ENCODE measurements around the gene FAM184A.
A peak's percentile ranks its signal among the peaks of the same experiment; 100 is the strongest.
"Not testable (repeated sequence)": the region's sequence is repeated elsewhere in the genome, so short reads cannot be mapped to it uniquely, and the experiment has no call there.

The FAM184A gene

DNA sequence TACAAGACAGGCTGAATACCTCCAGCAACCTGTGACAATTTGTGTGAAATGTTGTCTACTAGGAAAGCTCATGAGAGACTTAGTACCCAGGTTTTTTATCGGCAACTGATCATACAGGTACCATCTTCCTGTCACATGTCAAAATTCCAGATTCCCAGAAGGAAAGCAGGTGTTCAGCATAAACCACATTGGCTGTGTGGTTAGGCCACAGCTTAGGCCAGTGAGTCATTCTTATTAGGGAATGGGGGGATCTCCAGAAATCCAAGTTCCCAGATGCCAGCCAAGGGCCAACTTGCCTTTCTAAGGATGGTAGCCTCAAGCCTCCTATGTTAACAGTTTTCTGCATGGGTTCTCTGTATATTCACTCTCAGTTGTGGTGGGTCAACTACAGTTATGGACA, 65.9 kb downstream of the FAM184A start:
- FAIRE-seq = no peak
- DNase-seq (ENCODE audit: insufficient read length, low spot score) = no peak
- TF ChIP-seq, protein P1, sequence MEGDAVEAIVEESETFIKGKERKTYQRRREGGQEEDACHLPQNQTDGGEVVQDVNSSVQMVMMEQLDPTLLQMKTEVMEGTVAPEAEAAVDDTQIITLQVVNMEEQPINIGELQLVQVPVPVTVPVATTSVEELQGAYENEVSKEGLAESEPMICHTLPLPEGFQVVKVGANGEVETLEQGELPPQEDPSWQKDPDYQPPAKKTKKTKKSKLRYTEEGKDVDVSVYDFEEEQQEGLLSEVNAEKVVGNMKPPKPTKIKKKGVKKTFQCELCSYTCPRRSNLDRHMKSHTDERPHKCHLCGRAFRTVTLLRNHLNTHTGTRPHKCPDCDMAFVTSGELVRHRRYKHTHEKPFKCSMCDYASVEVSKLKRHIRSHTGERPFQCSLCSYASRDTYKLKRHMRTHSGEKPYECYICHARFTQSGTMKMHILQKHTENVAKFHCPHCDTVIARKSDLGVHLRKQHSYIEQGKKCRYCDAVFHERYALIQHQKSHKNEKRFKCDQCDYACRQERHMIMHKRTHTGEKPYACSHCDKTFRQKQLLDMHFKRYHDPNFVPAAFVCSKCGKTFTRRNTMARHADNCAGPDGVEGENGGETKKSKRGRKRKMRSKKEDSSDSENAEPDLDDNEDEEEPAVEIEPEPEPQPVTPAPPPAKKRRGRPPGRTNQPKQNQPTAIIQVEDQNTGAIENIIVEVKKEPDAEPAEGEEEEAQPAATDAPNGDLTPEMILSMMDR (IDR thresholded peaks at IDR 0.05; ENCODE audit: insufficient read depth, missing control alignments) = no peak

DNA sequence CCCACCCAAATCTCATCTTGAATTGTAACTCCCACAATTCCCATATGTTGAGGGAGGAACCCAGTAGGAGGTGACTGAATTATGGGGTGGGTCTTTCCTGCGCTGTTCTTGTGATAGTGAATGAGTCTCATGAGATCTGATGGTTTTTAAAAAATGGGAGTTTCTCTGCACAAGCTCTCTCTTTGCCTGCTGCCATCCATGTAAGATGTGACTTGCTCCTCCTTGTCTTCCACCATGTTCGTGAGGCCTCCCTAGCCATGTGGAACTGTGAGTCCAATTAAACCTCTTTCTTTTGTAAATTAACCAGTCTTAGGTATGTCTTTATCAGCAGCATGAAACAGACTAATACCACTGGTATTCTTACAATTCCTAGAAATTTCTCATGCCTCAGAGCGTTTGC, 69.2 kb downstream of the FAM184A start:
- not testable (repeated sequence) for FAIRE-seq; DNase-seq (ENCODE audit: insufficient read length, low spot score)

DNA sequence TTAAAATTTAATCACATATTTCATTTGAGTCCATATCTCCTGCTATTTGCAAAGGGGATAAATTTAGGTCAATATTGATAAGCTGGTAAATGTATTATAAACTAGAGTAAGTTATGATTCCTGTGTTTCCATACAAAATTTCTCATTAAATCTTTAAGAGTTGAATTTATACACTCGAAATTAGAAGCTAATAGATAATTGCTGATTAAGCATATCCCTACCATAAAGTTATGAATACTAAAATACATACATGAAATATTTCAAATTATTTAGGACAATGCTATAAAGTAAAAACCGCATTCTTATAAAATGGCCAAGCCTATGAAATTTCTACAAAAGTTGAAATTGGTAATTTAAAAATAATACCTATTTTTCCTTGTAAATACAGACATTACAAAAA, 71.5 kb downstream of the FAM184A start:
- DNase-seq (ENCODE audit: insufficient read length, low spot score) (no peak), FAIRE-seq (no peak)
- TF ChIP-seq, protein P1 (IDR thresholded peaks at IDR 0.05; ENCODE audit: insufficient read depth, missing control alignments) = no peak

DNA sequence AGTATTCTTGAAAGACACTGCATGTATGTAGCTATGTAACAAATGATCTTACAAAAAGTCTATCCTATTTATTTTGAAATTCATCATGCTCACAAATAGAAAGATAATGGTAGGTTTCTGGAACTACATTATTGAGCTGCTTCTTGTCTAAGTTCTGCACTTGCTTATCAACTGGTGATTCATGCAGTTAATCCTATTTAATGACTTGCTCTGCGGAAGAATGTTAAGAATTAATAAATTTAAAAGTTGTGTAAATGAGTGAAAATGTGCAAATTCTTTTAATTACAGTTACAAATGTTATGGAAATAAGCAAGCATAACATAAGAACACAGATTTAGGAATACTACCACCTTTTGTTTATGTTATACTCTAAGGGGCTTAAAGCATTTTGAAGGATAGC, 76.4 kb downstream of the FAM184A start:
- TF ChIP-seq, protein P1 (IDR thresholded peaks at IDR 0.05; ENCODE audit: insufficient read depth, missing control alignments) = no peak
- FAIRE-seq (peak; percentile 35), DNase-seq (ENCODE audit: insufficient read length, low spot score) (no peak)

DNA sequence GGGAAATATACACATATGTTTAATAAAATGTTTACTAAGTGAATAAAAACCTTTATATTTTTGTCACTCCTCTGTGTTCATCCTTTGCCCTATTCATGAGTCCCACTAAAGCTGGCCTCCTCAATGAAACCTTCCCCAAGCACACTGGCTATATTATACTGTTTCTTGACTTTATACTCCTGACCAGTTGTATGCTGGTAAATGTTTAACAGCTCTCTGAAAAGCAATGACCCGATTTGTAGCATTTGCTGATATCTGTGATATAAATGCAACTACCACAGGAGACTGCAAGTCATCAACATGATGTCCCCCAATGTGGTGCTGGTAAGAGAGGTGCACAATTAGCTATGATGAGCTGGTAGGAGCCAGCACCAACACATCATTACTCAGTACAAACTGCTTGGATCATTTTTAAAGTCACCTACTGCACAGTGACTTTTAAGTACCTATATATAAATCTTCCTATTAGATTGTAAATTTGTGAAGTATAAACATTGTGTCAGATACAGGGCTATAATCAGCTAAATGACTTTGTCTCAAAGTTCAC, 78.9 kb downstream of the FAM184A start:
- FAIRE-seq (no peak), DNase-seq (ENCODE audit: insufficient read length, low spot score) (no peak)
- TF ChIP-seq, protein P1 (IDR thresholded peaks at IDR 0.05; ENCODE audit: insufficient read depth, missing control alignments) = no peak

DNA sequence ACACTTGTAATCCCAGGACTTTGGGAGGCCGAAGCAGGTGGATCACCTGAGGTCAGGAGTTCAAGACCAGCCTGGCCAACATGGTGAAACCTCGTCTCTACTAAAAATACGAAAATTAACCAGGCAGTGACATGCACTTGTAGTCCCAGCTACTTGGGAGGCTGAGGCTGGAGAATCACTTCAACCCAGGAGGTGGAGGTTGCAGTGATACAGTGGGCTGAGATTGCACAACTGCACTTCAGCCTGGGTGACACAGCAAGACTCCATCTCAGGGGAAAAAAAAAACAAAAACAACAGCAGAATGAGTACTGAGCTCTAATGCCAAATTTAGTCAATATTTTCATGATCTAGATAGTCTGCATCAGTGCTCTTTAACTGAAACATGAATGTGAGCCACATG, 81.0 kb downstream of the FAM184A start:
- not testable (repeated sequence) for DNase-seq (ENCODE audit: insufficient read length, low spot score); FAIRE-seq

DNA sequence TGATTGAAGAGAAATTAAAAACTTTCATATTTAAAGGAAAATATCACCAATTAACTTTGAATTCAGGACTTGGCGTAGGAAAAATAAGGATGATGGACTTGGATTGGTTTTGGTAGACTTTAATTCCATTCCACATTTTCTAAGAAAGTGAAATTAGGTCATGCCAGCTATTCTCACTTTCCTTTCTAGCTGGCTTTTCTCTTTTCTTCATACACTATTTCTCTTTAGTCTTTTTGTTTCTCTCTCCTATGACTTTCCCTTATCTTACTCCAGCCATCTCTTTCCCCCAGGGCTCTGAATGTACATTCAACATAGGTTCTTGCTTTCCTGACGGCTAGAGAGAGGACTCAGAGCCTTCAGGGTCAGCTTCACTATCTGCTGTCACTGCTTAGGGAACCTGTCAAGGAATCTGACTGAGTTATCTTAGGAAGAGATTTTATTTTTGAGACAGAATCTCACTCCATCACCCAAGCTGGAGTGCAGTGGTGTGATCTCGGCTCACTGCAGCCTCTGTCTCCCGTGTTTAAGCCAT, 82.1 kb downstream of the FAM184A start:
- no peak for DNase-seq (ENCODE audit: insufficient read length, low spot score)
- peak; percentile 81 for FAIRE-seq
- TF ChIP-seq, protein P1 (IDR thresholded peaks at IDR 0.05; ENCODE audit: insufficient read depth, missing control alignments) = no peak

DNA sequence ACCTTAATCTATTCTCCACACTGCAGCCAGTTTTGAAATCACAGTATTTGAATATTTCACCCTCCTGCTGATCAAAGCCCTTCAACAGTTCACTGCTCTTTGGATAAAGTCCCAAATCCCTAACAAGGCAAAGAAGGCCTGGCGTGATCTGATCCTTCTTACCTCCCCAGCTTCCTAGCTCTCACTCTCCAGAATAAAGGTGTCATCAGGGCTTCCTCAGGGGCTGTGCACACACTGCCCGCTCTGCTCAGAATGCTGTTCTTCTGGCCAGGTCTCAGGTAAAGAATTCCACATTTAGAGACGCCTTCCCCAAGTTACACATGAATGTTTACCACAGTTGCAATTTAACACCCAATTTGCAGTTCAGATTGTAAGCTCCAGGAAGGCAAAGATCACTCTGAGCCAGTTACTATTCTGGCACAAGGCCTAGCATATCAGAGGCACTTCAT, 84.6 kb downstream of the FAM184A start:
- TF ChIP-seq, protein P1 (IDR thresholded peaks at IDR 0.05; ENCODE audit: insufficient read depth, missing control alignments) = no peak
- FAIRE-seq (peak; percentile 85), DNase-seq (ENCODE audit: insufficient read length, low spot score) (no peak)
